Stimulated activated naive CD8-positive, alpha-beta T cell treated with anti-CD3 and anti-CD28 coated beads, Interleukin-15, Interleukin-2, amounts not matched to agents 100 ng/mL and 50 ng/mL, for 24 hours (primary cell): ENCODE data around the gene CAPNS1.

Source experiments
- H3K27ac Mint-ChIP-seq: one replicate; pipeline ENCODE4 v1.8.0; 2021; ENCODE audit warnings: mild to moderate bottlenecking, mixed read lengths
- H3K27me3 Mint-ChIP-seq: one replicate; pipeline ENCODE4 v1.8.0; 2021; ENCODE audit warnings: mixed read lengths
- H3K36me3 Mint-ChIP-seq: one replicate; pipeline ENCODE4 v1.8.0; 2021; ENCODE audit warnings: low read depth, mixed read lengths
- H3K4me1 Mint-ChIP-seq: one replicate; pipeline ENCODE4 v1.8.0; 2021; ENCODE audit warnings: low read depth, mixed read lengths
- H3K4me3 Mint-ChIP-seq: one replicate; pipeline ENCODE4 v1.8.0; 2021; ENCODE audit warnings: mild to moderate bottlenecking, mixed read lengths
- H3K9me3 Mint-ChIP-seq: one replicate; pipeline ENCODE4 v1.8.0; 2021; ENCODE audit warnings: mixed read lengths

The CAPNS1 gene

DNA sequence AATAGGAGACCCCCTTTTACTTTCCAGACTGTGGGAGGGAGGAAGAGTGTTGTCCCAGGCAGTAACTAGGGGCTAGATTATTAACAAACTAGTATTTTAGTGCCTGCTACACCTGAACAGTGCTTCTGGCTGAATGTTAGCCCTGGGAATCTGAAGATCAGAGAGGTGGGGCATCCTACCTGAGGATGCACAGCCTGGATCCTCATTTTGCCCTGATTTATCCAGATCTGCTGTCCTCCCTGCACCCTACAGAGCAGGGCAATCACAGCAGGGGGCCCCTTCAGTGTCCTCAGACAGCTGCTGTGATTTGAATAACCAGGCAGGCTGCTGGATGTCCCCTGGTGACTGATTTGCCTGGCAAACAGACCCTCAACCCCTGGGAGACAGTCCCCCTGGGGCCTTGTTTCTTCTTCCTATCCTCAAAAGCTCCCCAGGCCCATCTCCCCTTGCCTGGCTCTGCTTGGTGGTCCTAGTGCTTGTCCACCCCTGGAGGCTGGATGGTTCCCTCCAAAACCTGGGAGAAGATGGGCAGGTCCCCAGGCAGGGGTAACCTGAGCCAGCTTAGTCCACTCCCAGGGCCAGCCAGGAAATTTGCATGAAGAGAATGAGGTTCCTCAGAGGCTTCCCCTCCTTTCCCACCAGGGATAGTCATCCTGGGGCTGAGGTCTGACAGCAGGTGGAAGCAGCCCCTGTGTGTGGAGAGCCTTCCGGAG is 29.2 kb upstream of the CAPNS1 start, which contains the start of gene OVOL3:
Gene OVOL3, plus strand, starts transcription at position 657 of the 713 bp plus-strand sequence. CDS start 60 bp downstream, outside the sequence.
- H3K27ac Mint-ChIP-seq, result no peak within 1 kb of the TSS
- peaks cover 33% of the 10 kb centered on the region for H3K36me3 Mint-ChIP-seq
- no peak within 1 kb of the TSS for H3K4me3 Mint-ChIP-seq
- H3K27me3 Mint-ChIP-seq, result no peaks in the 10 kb centered on the region
- no peaks in the 10 kb centered on the region for H3K9me3 Mint-ChIP-seq
- H3K4me1 Mint-ChIP-seq, result peaks cover 22% of the 10 kb centered on the region

DNA sequence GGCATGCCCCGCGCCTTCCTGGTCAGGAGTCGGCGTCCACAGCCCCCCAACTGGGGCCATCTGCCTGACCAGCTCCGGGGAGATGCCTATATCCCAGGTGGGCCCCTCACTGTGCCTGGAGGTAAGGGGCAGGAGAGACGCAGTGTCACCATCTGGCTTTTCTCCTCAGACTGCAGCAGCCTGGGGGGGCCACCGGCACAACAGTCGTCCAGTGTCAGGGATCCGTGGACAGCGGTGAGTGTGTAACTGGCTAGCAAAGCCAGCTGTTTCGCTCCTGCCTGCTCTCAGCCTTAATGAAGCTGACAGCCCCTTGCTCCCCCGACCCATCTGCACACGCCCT is 28.7 kb upstream of the CAPNS1 start:
- Mint-ChIP-seq H3K4me3 (no peak overlapping the region), H3K27me3 (no peaks in the 10 kb centered on the region), H3K4me1 (peaks cover 27% of the 10 kb centered on the region), H3K27ac (no peak overlapping the region), H3K9me3 (no peaks in the 10 kb centered on the region), H3K36me3 (peaks cover 32% of the 10 kb centered on the region)

DNA sequence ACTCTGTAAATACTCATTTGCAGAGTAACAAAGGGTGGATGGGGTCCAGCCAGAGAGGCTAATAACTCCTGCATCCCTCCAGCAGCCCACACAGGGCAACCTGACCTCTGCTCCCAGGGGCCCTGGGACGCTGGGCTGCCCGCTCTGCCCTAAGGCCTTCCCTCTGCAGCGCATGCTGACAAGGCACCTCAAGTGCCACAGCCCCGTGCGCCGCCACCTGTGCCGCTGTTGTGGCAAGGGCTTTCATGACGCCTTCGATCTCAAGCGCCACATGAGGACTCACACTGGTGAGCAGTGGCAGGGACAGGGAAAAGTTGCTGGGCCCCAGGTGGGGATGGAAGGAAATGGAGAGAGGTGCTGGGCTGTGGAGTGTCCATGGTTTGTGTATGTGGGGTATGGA is 27.2 kb upstream of the CAPNS1 start:
- Mint-ChIP-seq H3K9me3 (no peaks in the 10 kb centered on the region), H3K27me3 (no peaks in the 10 kb centered on the region), H3K4me1 (peaks cover 35% of the 10 kb centered on the region), H3K27ac (no peak overlapping the region), H3K4me3 (peak overlapping the region; percentile 98), H3K36me3 (peaks cover 33% of the 10 kb centered on the region)

DNA sequence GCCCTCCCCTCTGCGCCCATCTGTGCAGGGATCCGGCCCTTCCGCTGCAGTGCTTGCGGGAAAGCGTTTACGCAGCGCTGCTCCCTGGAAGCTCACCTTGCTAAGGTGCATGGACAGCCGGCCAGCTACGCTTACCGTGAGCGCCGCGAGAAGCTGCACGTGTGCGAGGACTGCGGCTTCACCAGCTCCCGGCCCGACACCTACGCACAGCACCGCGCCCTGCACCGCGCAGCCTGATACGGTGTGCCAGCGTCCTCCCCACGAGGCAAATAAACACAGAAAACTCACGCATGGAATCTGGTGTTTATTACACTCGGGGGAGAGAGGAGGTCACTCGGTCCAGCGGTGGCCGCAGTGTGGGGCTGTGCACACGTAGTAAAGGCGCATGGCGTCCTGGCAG is 26.4 kb upstream of the CAPNS1 start:
- H3K4me3 Mint-ChIP-seq, result peak overlapping the region; percentile 98
- H3K9me3 Mint-ChIP-seq, result no peaks in the 10 kb centered on the region
- H3K27ac Mint-ChIP-seq, result no peak overlapping the region
- H3K36me3 Mint-ChIP-seq, result peaks cover 38% of the 10 kb centered on the region
- H3K4me1 Mint-ChIP-seq, result peaks cover 35% of the 10 kb centered on the region
- H3K27me3 Mint-ChIP-seq, result no peaks in the 10 kb centered on the region

DNA sequence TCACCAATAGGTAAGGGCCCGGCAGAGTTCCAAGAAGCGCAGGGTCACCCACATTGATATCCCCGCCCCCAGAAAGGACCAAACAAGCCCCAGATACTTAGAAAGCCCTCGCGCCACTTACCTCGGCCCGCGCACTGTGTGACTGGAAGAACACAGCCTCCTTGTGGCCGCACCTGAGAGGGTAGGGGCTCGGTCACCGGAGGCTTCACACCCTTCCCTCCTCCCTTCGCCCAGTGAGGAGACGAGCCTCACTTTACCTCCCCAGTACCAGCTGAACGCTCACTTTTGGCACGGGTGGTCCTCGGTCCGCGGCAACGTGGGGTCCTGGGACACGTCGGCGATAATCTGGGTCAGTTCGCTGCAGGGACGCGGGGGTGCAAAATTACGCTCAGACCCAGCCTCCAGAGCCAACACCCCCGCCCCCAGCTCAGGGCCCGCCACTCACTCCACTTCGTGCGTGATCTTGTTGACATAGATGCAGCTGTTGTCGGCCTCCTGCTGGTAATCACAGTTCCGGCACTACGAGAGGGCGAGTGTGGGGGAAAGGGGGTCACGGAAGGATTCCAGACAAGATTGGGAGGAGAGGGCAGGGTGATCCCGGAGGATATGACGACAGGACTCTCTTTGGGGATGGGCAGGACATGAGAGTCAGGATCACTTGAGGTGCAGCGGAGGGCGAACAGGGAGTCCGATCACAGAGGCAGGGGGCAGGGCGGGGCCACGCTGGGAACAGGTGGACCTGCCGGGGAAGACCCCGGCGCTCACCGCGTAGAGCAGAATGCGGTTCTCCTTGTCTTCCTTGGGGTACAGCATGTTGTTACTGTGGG is 25.8 kb upstream of the CAPNS1 start:
- peaks cover 35% of the 10 kb centered on the region for H3K36me3 Mint-ChIP-seq
- H3K27ac Mint-ChIP-seq, result peak overlapping the region; percentile 95
- no peaks in the 10 kb centered on the region for H3K27me3 Mint-ChIP-seq
- no peaks in the 10 kb centered on the region for H3K9me3 Mint-ChIP-seq
- H3K4me1 Mint-ChIP-seq, result peaks cover 35% of the 10 kb centered on the region
- peak overlapping the region; percentile 98 for H3K4me3 Mint-ChIP-seq

DNA sequence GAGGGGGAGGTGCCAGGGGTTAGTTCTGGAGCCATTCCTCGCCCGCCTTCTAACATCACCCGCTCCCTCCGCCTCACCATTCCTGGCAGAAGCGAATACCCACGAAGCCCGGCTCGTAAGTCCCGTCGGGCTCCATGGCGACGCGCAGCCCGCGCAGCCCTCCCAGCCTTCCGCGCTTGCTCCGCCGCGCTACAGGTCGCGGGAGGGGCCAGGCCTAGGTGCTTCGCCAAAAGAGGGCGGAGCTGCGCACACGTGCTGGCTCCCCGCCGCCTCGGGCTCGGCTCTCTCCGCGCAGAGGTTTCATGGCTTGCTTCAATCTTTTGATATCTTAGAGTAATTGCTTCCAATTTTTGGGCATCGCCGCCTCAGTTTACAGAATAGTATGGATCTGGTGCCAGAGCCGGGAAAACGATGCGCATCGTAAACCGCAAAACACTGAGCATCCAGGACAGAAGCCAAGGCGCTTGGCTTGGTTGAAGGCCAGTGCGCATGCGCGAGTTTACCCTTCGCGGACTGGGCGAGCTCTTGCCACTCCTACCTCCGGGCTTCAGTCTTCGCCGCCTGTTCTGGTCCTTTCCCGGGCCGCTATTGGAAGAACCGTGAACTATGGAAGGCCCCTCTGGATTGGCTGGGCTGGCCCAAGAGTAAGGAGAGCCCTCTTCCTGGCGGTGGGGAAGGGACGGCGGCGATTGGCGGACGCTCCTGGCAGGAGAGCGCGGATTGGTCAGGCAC is 25.0 kb upstream of the CAPNS1 start, which contains the start of gene POLR2I:
Gene POLR2I, minus strand, starts transcription at position 155 of the 732 bp plus-strand sequence. Its CDS starts 19 bp downstream, at position 136.
- Mint-ChIP-seq H3K4me1 (peaks cover 35% of the 10 kb centered on the region), H3K4me3 (peak within 1 kb of the TSS; percentile 98), H3K27ac (peak within 1 kb of the TSS; percentile 95), H3K9me3 (no peaks in the 10 kb centered on the region), H3K27me3 (no peaks in the 10 kb centered on the region), H3K36me3 (peaks cover 37% of the 10 kb centered on the region)

DNA sequence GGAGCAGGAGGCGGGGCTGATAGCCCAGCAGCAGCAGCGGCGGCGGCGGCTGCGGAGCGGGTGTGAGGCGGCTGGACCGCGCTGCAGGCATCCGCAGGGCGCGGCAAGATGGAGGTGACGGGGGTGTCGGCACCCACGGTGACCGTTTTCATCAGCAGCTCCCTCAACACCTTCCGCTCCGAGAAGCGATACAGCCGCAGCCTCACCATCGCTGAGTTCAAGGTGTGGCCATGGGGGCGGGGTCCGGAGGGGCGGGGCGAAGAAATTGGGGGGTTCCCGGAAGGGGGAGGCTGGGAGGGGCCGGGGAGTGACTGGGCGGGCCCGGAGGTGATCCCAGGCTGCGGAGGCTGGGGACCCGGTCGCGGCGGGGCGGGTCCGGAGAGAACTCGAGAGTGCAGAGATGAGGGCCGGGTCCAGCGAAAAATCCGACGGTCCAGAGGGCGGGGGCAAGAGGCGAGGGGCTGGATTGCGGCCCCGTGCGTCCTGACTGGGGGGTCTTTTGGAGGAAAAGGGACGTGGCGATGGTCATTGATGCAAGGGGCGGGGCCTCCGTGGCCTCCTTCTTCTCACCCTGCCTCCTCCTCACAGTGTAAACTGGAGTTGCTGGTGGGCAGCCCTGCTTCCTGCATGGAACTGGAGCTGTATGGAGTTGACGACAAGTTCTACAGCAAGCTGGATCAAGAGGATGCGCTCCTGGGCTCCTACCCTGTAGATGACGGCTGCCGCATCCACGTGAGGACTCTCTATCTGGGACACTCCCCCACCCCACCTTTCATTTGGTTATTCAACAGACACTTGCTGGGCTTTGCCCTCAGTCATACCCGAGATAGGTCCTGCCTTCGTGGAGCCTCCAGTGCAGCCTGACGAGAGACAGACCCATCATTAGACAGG is 24.2 kb upstream of the CAPNS1 start, which contains the start of gene TBCB:
Gene TBCB, plus strand, starts transcription at position 16 of the 891 bp plus-strand sequence. Its CDS starts 93 bp downstream, at position 109.
- H3K9me3 Mint-ChIP-seq, result no peaks in the 10 kb centered on the region
- no peaks in the 10 kb centered on the region for H3K27me3 Mint-ChIP-seq
- peak within 1 kb of the TSS; percentile 98 for H3K4me3 Mint-ChIP-seq
- peaks cover 35% of the 10 kb centered on the region for H3K4me1 Mint-ChIP-seq
- peak within 1 kb of the TSS; percentile 95 for H3K27ac Mint-ChIP-seq
- peaks cover 40% of the 10 kb centered on the region for H3K36me3 Mint-ChIP-seq

DNA sequence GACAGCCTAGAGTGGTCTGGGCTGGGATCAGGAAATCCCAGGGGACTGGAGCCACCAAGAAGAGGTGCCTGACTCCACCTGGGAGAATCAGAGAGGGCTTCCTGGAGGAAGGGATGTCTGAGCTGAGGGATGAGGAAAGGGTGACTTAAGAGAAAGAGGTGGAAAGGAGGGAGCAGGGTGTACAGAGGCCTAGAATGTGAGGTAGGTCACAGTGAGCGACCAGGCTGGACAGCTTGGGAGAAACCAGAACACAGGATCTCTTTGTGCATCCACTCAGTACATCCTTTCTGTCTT is 23.6 kb upstream of the CAPNS1 start:
- peaks cover 40% of the 10 kb centered on the region for H3K36me3 Mint-ChIP-seq
- H3K9me3 Mint-ChIP-seq, result no peaks in the 10 kb centered on the region
- H3K27me3 Mint-ChIP-seq, result no peaks in the 10 kb centered on the region
- H3K4me1 Mint-ChIP-seq, result peaks cover 35% of the 10 kb centered on the region
- peak overlapping the region; percentile 95 for H3K27ac Mint-ChIP-seq
- H3K4me3 Mint-ChIP-seq, result peak overlapping the region; percentile 98

DNA sequence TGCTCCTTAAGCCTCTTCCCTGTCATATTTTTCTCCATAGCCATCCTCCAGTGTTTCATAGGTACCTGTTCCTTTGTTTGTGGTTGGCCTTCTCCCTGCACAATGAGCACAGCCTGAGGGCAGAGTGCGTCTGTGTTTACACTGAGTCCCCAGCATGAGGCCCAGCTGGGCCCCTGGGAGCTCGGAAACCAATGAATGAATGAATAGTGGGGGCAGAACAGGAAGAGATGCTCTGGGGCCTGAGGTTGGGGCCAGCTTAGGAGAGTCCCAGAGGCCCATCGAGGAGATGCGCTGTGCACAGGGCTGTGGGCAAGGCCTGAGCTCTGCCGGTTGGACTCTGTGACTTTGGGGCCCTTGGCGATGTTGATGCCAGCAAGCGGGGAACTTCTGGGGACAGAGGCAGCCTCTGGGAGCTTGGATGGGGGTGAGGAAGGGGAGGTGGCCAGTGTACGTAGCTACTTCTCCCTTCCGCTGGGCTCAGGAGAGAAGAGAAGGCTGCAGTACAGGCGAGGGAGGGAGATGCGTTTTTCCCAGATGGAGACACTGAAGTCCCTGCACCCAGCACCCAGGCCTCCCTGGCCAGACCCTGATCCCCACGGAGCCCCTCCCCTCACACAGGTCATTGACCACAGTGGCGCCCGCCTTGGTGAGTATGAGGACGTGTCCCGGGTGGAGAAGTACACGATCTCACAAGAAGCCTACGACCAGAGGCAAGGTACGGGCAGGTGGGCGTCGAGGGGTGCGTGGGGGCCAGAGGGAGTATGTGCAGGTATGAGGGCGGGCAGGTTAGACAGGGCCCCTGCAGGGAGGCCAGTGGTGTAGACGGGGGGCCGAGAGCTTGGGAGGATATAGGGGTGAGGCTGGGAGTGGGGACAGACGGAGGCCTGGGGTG is 19.5 kb upstream of the CAPNS1 start:
- Mint-ChIP-seq H3K27ac (no peak overlapping the region), H3K4me1 (peaks cover 14% of the 10 kb centered on the region), H3K27me3 (no peaks in the 10 kb centered on the region), H3K4me3 (no peak overlapping the region), H3K9me3 (no peaks in the 10 kb centered on the region), H3K36me3 (peaks cover 19% of the 10 kb centered on the region)

DNA sequence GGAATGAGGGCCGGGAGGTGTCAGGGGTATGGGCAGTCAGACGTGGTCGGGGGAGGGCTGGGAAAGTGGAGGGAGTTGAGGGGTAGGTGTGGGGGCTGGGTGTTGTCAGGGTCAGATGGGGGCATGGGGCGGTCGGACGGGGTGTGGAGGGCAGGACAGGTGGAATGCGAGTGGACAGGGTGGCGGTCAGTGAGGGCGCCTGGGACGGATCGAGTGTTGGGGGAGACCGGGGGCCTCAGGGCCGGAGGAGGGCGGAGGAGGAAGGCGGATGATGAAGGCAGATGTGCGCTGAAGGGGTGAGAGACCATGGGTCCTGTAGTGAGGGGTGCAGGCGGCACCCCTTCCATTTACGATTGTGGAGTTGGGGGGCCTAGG is 18.9 kb upstream of the CAPNS1 start:
- no peaks in the 10 kb centered on the region for H3K9me3 Mint-ChIP-seq
- no peaks in the 10 kb centered on the region for H3K27me3 Mint-ChIP-seq
- H3K4me1 Mint-ChIP-seq, result peaks cover 18% of the 10 kb centered on the region
- H3K36me3 Mint-ChIP-seq, result peaks cover 25% of the 10 kb centered on the region
- H3K4me3 Mint-ChIP-seq, result no peak overlapping the region
- H3K27ac Mint-ChIP-seq, result no peak overlapping the region

DNA sequence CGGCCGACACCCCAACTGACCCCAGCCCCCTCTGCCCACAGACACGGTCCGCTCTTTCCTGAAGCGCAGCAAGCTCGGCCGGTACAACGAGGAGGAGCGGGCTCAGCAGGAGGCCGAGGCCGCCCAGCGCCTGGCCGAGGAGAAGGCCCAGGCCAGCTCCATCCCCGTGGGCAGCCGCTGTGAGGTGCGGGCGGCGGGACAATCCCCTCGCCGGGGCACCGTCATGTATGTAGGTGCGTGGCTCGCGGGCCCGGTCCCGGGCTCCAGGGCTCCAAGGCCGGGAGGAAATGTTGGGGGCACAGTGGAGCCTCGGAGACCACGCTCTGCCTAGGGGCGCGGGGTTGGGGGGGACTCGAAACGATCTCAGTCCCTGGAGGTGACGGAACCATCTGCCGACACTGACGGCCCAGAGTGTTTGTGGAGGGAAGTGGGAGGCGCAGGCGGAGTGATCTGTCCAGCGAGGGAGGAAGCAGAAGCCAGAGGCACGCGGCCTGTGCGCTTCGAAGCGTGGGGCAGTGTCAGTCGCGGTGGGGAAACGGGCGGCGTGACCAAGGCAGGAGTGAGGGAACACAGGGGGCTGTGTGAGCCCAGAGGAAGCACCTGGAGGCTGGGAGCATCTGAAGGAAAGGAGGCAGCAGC is 18.3 kb upstream of the CAPNS1 start:
- H3K36me3 Mint-ChIP-seq, result peaks cover 25% of the 10 kb centered on the region
- H3K4me1 Mint-ChIP-seq, result peaks cover 13% of the 10 kb centered on the region
- no peak overlapping the region for H3K4me3 Mint-ChIP-seq
- no peaks in the 10 kb centered on the region for H3K27me3 Mint-ChIP-seq
- H3K9me3 Mint-ChIP-seq, result no peaks in the 10 kb centered on the region
- H3K27ac Mint-ChIP-seq, result no peak overlapping the region

DNA sequence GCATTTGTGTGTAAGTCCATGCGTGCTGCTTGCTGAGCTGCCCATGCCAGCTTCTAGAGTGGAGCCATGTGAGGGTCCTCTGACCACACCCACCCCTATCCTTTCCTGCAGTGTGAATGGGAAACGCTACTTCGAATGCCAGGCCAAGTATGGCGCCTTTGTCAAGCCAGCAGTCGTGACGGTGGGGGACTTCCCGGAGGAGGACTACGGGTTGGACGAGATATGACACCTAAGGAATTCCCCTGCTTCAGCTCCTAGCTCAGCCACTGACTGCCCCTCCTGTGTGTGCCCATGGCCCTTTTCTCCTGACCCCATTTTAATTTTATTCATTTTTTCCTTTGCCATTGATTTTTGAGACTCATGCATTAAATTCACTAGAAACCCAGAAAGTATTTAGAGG is 14.3 kb upstream of the CAPNS1 start:
- no peaks in the 10 kb centered on the region for H3K9me3 Mint-ChIP-seq
- H3K27ac Mint-ChIP-seq, result peak overlapping the region; percentile 33
- H3K4me1 Mint-ChIP-seq, result peaks cover 19% of the 10 kb centered on the region
- peaks cover 11% of the 10 kb centered on the region for H3K36me3 Mint-ChIP-seq
- no peak overlapping the region for H3K4me3 Mint-ChIP-seq
- no peaks in the 10 kb centered on the region for H3K27me3 Mint-ChIP-seq

DNA sequence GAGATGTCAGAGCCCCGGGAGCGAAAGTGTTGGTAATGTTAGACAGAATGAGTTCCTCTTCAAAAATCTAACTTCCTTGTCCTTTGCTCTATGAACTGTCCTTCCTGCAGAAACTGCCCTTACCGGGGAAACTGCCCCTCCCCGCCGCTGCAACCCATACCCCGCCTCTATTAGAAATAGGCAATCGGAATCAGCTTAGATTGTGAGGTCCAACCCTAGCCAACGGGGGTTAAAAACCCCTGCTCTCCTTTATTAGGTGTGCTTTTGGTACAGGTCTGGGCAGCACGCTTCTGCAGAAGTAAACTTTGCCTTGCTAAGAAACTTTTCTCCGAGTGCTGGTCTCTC is 11.5 kb upstream of the CAPNS1 start:
- Mint-ChIP-seq H3K9me3 (no peaks in the 10 kb centered on the region), H3K4me3 (peak overlapping the region; percentile 87), H3K4me1 (peaks cover 33% of the 10 kb centered on the region), H3K27me3 (no peaks in the 10 kb centered on the region), H3K36me3 (peaks cover 6% of the 10 kb centered on the region), H3K27ac (peak overlapping the region; percentile 95)
